Occipital lobe (tissue), 2 donors: Measurements from ENCODE around the gene HINFP. TPM values are rescaled to one million over a fixed set of nuclear protein-coding genes. Genes with fewer than 3 reads are reported as not detected.
A peak's percentile ranks its signal among the peaks of the same experiment; 100 is the strongest.
"Not testable (repeated sequence)": the region's sequence is repeated elsewhere in the genome, so short reads cannot be mapped to it uniquely, and the experiment has no call there.

Experiments
- DNase-seq: peaks from one replicate; lab custom pipeline; 2025; lab: John Stamatoyannopoulos, UW
- total RNA-seq: library from RNA; depleted of rRNA; stranded (reverse); fragments of >200 nt; gene quantifications from one replicate; pipeline ENCODE4 v1.2.3, GENCODE V29; 2014

Gene HINFP
- total RNA-seq, 1 donor from 2014 or later = 21.7 TPM

- no peak for DNase-seq
Observed at GRCh38 chr11:119155733-119156492, 34.5 kb downstream of the HINFP start.

- DNase-seq = no peak
Observed at GRCh38 chr11:119156496-119156895, 35.1 kb downstream of the HINFP start.

- DNase-seq = no peak
Observed at GRCh38 chr11:119157063-119157462, 35.7 kb downstream of the HINFP start.

GRCh38 chr11:119158467-119158866 is 37.1 kb downstream of the HINFP start:
- no peak for DNase-seq

- DNase-seq = no peak
Observed at GRCh38 chr11:119160151-119160550, 38.8 kb downstream of the HINFP start.

GRCh38 chr11:119161871-119162270 is 40.5 kb downstream of the HINFP start:
- DNase-seq = no peak

GRCh38 chr11:119166368-119167076 is 45.1 kb downstream of the HINFP start:
- DNase-seq = no peak

- not testable (repeated sequence) for DNase-seq
Observed at GRCh38 chr11:119167077-119167458, 45.7 kb downstream of the HINFP start.

GRCh38 chr11:119167933-119168332 is 46.6 kb downstream of the HINFP start:
- DNase-seq = no peak

- DNase-seq = peak; percentile 63
Observed at GRCh38 chr11:119168471-119169281, 47.3 kb downstream of the HINFP start, which contains the start of gene NLRX1. Gene NLRX1 (plus strand): TSS chr11:119168725. CDS start chr11:119171404, 2,679 bp downstream.

- DNase-seq = no peak
Observed at GRCh38 chr11:119169282-119169719, 47.9 kb downstream of the HINFP start.

- no peak for DNase-seq
Observed at GRCh38 chr11:119172513-119172912, 51.1 kb downstream of the HINFP start.

GRCh38 chr11:119173453-119173852 is 52.1 kb downstream of the HINFP start:
- DNase-seq = no peak

- DNase-seq = no peak
Observed at GRCh38 chr11:119175493-119176077, 54.2 kb downstream of the HINFP start.

- no peak for DNase-seq
Observed at GRCh38 chr11:119178166-119178680, 56.8 kb downstream of the HINFP start.

- DNase-seq = no peak
Observed at GRCh38 chr11:119179342-119179741, 58.0 kb downstream of the HINFP start.

- DNase-seq = no peak
Observed at GRCh38 chr11:119179983-119180382, 58.6 kb downstream of the HINFP start.

- no peak for DNase-seq
Observed at GRCh38 chr11:119180729-119181676, 59.6 kb downstream of the HINFP start.

GRCh38 chr11:119181677-119182412 is 60.5 kb downstream of the HINFP start:
- DNase-seq = no peak
